GM12864 (cell line): Measurements from ENCODE around the gene BHLHE40.

Experiments used
- DNase-seq: peaks from one replicate; pipeline ENCODE4 v3.0.0-alpha.2; 2011; ENCODE audit warnings: low read depth
- H3K4me3 ChIP-seq: 2 replicates; pipeline ENCODE4 v1.5.1; 2011; ENCODE audit warnings: mild to moderate bottlenecking, low read depth, low read length, control low read depth
- TF ChIP-seq, protein P1 (sequence below): IDR thresholded peaks from 2 replicates; pipeline ENCODE4 v1.5.1; 2011; ENCODE audit warnings: low read depth, mild to moderate bottlenecking, moderate library complexity, low read length, control low read depth, inconsistent platforms; ENCODE audit errors: missing control alignments

BHLHE40 gene

DNA sequence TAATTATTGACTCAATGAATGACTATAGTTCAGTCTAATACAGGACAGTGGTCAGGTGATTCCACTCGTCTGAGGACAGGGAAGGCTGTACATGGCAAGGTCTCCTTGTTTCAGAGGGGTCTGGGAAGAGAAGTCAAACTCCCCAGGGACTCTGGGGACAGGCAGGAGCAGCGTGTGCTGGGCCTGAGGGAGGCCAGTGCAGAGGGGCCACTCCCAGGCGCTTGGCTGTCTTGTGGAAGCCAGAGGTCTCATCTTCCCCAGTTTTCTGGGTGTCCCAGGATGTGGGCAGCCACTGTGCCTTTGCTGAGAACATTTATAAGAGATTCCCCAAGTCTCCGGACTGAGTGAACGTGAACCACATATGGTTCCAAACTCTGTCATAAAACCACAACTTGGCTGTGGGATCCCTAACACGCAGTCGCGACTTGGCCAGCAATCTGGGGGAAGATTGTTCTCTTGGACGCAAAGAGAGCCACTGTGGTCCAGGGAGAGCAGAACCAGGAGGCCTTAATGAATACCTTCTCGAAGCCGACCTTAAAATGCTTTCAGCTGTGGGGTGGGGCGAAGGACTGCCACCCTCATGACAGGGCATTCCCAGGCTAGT, 30.4 kb downstream of the BHLHE40 start:
- no peak for DNase-seq
- H3K4me3 ChIP-seq: no peak overlapping the region
- TF ChIP-seq, protein P1, sequence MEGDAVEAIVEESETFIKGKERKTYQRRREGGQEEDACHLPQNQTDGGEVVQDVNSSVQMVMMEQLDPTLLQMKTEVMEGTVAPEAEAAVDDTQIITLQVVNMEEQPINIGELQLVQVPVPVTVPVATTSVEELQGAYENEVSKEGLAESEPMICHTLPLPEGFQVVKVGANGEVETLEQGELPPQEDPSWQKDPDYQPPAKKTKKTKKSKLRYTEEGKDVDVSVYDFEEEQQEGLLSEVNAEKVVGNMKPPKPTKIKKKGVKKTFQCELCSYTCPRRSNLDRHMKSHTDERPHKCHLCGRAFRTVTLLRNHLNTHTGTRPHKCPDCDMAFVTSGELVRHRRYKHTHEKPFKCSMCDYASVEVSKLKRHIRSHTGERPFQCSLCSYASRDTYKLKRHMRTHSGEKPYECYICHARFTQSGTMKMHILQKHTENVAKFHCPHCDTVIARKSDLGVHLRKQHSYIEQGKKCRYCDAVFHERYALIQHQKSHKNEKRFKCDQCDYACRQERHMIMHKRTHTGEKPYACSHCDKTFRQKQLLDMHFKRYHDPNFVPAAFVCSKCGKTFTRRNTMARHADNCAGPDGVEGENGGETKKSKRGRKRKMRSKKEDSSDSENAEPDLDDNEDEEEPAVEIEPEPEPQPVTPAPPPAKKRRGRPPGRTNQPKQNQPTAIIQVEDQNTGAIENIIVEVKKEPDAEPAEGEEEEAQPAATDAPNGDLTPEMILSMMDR: no peak

DNA sequence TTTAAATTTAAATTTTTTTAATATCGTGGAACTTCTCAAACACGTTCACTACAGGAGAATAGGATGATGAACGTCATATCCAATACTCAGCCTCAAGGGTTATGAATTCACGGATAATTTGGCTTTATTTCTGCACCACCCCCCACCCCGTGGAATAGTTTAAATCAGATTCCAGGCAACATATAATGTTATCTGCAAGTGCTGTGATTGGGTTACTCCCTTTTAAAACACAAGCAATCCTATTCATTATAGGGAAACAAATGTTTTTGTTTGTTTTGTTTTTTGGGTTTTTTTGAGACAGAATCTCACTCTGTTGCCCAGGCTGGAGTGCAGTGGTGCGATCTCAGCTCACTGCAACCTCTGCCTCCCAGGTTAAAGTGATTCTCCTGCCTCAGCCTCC, 30.9 kb downstream of the BHLHE40 start:
- TF ChIP-seq, protein P1: no peak
- H3K4me3 ChIP-seq: no peak overlapping the region
- no peak for DNase-seq

DNA sequence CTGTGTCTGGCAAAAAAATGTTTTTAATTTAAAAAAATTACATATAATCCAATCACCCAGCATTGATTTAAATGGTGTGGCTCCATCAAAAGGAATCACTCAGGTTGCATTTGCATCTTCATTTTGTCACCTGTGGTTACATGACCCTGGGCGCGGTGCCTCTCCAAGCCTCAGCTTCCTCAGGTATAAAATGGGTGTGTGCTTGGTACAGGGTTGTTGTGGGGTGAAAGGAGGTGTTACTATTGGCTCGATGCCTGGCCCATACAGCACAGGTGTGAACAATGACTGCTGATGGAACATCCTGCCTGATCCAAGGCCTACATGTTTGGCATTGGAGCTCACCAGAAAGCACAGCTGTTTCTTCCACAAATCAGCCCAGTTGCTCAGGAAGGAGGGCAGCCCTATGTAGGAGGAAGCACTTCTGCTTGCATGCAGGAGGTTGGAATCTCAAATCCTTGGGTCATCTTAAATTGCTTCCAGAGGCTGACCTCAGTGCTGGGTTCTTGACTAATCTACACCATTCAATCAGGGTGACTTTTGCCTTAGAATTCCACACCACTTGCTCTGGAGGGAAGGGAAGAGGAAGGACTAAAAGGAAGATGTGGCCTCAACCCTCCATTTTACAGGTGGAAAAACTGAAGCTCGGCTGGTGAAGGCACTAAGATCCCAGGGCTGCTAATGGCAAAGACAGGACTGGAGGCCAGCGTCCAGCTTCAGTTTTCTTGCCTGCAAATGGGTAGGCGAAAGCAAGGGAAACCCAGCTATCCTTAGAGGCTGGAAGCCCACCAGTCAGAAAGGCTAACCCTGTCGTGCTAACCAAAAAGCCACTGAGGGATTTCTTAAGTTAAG, 31.7 kb downstream of the BHLHE40 start:
- no peak for DNase-seq
- peak overlapping the region; percentile 5 for H3K4me3 ChIP-seq
- TF ChIP-seq, protein P1: no peak

DNA sequence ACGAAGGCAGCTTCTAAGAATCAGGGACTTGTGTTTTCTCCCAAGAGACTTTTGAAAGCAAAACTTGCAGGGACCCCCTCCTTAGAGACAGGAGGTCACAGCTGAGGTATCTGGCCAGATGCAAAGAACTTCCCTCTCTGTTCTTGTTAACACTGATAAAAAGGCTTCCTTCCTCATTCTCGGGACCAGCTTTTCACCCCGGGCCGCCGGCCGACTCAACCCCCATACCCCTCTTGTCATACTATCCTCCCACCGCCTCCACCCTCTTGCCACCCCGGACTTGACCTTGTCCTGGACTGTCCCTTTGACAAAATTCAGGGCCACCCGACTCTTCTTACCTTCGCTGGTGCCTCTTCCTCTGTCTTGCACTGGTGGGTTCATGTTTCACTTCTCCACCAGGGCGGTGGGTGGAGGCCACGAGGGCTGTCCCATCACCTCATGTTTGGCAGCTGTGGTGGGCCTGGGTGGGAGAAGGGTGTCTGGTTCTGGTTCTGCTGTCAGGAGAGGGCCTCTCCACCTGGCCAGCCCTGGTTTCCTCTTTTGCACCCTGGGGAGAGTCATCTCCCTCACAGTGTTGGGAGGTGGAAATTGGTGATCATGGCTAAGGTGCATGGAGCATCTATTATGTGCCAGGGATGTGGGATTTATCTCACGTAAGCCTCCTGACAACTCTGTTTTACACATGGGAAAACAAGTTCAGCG, 32.5 kb downstream of the BHLHE40 start:
- TF ChIP-seq, protein P1: no peak
- DNase-seq: no peak
- H3K4me3 ChIP-seq: no peak overlapping the region; the same call in 1 of the 2 replicates

DNA sequence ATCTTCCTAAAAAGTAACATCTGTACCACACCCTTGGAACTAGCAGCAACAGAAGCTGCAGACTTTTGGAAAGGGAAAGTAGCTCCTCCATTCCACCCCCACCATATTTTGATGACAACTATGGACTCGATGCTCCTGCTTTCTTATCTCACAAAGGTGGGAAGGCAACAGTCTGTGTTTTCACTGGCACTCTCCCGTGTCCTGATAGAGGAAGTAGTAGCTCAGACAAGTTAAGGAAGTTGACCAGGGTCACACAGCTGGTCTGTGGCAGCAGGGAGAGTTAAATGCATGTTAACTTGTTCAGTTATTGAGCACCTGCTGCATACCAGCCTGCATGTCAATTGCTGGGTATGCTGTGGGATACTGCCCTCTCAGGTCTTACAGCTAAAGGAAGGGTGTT, 33.1 kb downstream of the BHLHE40 start:
- no peak overlapping the region for H3K4me3 ChIP-seq
- TF ChIP-seq, protein P1: no peak
- DNase-seq: no peak

DNA sequence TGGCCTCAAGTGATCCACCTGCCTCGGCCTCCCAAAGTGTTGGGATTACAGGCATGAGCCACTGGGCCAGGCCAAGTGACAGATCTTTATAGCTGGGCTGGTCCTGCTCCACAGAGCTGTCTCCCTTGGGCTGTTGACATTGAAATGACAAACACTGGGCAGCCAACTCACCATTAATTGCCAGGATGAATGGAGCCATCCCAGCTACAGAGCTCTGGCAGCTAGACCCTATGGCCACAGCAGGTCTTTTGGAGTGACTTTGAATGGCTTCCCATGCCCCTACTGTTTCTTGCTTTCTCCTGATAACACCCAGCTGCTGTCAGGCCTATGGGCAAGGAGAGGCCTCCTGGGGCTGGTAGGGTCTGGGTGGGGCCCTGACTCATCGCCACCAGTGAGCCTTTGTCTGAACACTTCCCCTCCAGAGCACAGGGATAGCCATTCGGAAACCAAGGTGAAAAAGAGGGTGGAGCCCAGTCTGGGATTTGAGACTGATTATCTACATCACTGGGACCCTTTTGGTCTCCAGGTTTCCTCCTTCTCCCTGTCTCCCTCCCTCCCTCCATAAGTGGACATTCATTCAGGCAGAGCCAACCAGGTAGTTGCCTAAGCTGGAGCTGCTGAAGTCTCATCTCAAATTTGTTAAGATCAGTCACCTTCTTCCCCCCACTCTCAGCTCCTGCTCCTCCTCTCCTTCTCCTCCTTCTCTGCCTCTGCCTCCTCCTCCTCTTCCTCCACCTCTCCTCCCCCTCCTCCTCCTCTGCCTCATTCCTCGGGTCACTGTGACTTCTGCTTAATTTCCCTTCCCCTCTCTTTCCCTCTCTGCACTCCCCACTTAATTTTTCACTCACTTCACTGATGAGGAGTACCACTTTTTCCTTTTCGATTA, 34.0 kb downstream of the BHLHE40 start:
- no peak for DNase-seq
- TF ChIP-seq, protein P1: no peak
- no peak overlapping the region for H3K4me3 ChIP-seq
